ENCODE data around the gene PAM.

DNA sequence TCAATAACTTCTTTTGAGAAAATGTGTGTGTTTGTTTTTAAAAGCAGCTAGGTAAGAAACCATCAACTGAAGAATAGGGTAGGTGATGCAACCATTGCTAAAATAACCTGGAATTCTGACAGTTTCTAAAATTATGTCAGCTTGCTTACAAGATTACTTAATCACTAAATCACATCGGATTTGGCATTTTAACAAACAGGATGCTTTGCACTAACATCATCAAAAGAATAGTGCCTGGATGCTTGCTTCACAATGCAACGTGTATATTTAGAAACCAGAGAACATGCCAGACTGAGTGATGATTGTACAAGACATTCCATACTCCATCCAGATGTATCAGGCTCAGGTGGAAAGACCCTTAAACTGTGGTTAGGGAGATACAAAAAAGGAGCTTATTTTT lies 43.9 kb downstream of the PAM start:
- TF ChIP-seq, protein P1, sequence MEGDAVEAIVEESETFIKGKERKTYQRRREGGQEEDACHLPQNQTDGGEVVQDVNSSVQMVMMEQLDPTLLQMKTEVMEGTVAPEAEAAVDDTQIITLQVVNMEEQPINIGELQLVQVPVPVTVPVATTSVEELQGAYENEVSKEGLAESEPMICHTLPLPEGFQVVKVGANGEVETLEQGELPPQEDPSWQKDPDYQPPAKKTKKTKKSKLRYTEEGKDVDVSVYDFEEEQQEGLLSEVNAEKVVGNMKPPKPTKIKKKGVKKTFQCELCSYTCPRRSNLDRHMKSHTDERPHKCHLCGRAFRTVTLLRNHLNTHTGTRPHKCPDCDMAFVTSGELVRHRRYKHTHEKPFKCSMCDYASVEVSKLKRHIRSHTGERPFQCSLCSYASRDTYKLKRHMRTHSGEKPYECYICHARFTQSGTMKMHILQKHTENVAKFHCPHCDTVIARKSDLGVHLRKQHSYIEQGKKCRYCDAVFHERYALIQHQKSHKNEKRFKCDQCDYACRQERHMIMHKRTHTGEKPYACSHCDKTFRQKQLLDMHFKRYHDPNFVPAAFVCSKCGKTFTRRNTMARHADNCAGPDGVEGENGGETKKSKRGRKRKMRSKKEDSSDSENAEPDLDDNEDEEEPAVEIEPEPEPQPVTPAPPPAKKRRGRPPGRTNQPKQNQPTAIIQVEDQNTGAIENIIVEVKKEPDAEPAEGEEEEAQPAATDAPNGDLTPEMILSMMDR (IDR thresholded peaks at IDR 0.05): no peak
- TF ChIP-seq POLR2A (IDR thresholded peaks at IDR 0.05) (no peak), EP300 (IDR thresholded peaks at IDR 0.05; ENCODE audit: low read depth) (no peak)

Data from transverse colon (tissue), 3 donors.